Spleen (tissue), 11 donors: ENCODE measurements around the gene GNL3. TPM values are rescaled to one million over a fixed set of nuclear protein-coding genes. Genes with fewer than 3 reads are reported as not detected.

Experiments
- DNase-seq: peaks from one replicate; pipeline ENCODE4 v3.0.0-alpha.2; 2020
- H3K27ac ChIP-seq, 8 donors: fragments of 200-600 bp; sonication (generic) in 7 of 8; 1 replicate in 4 of 8; 2 replicates in 4 of 8; pipeline versions ENCODE4 v1.5.0 to v1.8.0; 2016 to 2021; ENCODE audit warnings: inconsistent platforms in 4 of 8, mild to moderate bottlenecking in 4 of 8, moderate library complexity in 1 of 8
- H3K27me3 ChIP-seq, 7 donors: fragments of 200-600 bp; sonication (generic) in 6 of 7; replicated peaks in 1 of 7; 1 replicate in 4 of 7; 2 replicates in 3 of 7; pipeline versions ENCODE4 v1.5.0 to v1.8.0; 2016 to 2021; ENCODE audit warnings: inconsistent platforms in 3 of 7, mild to moderate bottlenecking in 1 of 7
- H3K36me3 ChIP-seq, 6 donors: fragments of 200-600 bp; sonication (generic) in 5 of 6; 1 replicate in 4 of 6; 2 replicates in 2 of 6; pipeline versions ENCODE4 v1.5.0 to v1.8.0; 2016 to 2021; ENCODE audit warnings: inconsistent platforms in 2 of 6
- H3K4me1 ChIP-seq, 6 donors: fragments of 200-600 bp; sonication (generic) in 5 of 6; 1 replicate in 3 of 6; 2 replicates in 3 of 6; pipeline versions ENCODE4 v1.5.0 to v1.8.0; 2016 to 2021; ENCODE audit warnings: inconsistent platforms in 3 of 6
- H3K4me3 ChIP-seq, 8 donors: fragments of 200-600 bp; sonication (generic) in 7 of 8; 1 replicate in 4 of 8; 2 replicates in 4 of 8; pipeline versions ENCODE4 v1.5.0 to v1.8.0; 2016 to 2021; ENCODE audit warnings: inconsistent platforms in 4 of 8, mild to moderate bottlenecking in 4 of 8, moderate library complexity in 2 of 8
- H3K9me3 ChIP-seq, 8 donors: fragments of 200-600 bp; sonication (generic) in 7 of 8; 1 replicate in 4 of 8; 2 replicates in 4 of 8; pipeline versions ENCODE4 v1.5.0 to v1.8.0; 2016 to 2021; ENCODE audit warnings: inconsistent platforms in 4 of 8
- POLR2A ChIP-seq, 3 donors: fragments of 450-650 bp; IDR thresholded peaks; one replicate each; pipeline ENCODE4 v1.5.1; 2017; ENCODE audit warnings: antibody characterized with exemption in 3 of 3, mild to moderate bottlenecking in 1 of 3
- POLR2AphosphoS5 ChIP-seq, 3 donors: sonication (generic); formaldehyde crosslinking; IDR thresholded peaks; one replicate each; pipeline ENCODE4 v1.5.1; 2017; ENCODE audit warnings: antibody characterized with exemption in 3 of 3
- WGBS, 5 donors: extraction: QIAGEN DNeasy Blood & Tissue Kit in 3 of 5; methylation state at CpG; one replicate each; pipeline versions ENCODE4 v1.1.5 to v1.1.7; 2013 to 2018; 5-methylcytosine and 5-hydroxymethylcytosine counted together
- intact Hi-C: fragments of 100-400 bp; cut with DNase I; formaldehyde crosslinking; loops from one replicate; pipeline ENCODE4 v1.15.0; 2023; ENCODE audit warnings: low total_unique reads
- polyA plus RNA-seq, 3 donors: library from polyadenylated mRNA; stranded (reverse); fragments of 200-250 nt; gene quantifications; one replicate each; pipeline ENCODE4 v1.2.1, GENCODE V29; 2013
- total RNA-seq, 7 donors: library from RNA; depleted of rRNA in 3 of 7; stranded (reverse); fragments of >200 nt in 3 of 7; fragmentation: NEBNext Ultra II Directional in 4 of 7; extraction: Animal tissue kit (Norgen Biotek cat#: 25700) in 4 of 7; gene quantifications; one replicate each; pipeline versions ENCODE4 v1.1.0 to v1.2.1, GENCODE V29; 2016 to 2021
- TF ChIP-seq, protein P1 (sequence below), 11 experiments: fragments of 200-600 bp in 7 of 11; fragments of 450-650 bp in 4 of 11; sonication (generic) in 4 of 11; IDR thresholded peaks in 8 of 11; conservative IDR thresholded peaks in 3 of 11; 1 replicate in 7 of 11; 2 replicates in 4 of 11; pipeline versions ENCODE4 v1.4.0 to v1.8.0; 2016 to 2021; ENCODE audit warnings: antibody characterized with exemption in 11 of 11, inconsistent platforms in 4 of 11, mild to moderate bottlenecking in 1 of 11
- donor health status: healthy with polysubstance abuse.
- donor health status: DM: no; HTN: no; CAD: no; lungs with moderate emphysema.
- donor health status: DM: no; HTN: no; CAD: no.
- donor health status: Bipolar disorder and iron deficiency.
- donor health status: healthy.
- donor health status: DM: no; HTN: no; CAD: no.
- donor health status: DM: yes; HTN: yes; CAD: no.

Gene GNL3
- total and polyA plus RNA-seq, 10 donors = 49.8 to 87.8 (median 67.7) TPM

DNA sequence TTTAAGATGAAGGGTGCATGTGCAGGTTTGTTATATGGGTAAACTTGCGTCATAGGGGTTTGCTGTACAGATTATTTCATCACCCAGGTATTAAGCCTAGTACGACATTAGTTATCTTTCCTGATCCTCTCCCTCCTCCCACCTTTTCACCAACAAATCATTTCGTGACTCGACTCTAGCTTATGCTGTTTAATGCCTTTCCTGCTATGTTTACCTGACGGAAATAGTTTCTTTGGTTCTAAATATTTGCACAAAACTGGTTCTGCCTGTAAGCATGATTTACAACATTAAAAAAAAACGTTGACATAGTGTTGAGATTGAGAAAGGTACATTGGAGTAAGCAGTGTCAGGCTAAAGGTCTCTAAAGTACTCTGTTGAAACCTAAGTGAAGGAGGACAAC is 2.4 kb downstream of the GNL3 start:
- TF ChIP-seq, protein P1, sequence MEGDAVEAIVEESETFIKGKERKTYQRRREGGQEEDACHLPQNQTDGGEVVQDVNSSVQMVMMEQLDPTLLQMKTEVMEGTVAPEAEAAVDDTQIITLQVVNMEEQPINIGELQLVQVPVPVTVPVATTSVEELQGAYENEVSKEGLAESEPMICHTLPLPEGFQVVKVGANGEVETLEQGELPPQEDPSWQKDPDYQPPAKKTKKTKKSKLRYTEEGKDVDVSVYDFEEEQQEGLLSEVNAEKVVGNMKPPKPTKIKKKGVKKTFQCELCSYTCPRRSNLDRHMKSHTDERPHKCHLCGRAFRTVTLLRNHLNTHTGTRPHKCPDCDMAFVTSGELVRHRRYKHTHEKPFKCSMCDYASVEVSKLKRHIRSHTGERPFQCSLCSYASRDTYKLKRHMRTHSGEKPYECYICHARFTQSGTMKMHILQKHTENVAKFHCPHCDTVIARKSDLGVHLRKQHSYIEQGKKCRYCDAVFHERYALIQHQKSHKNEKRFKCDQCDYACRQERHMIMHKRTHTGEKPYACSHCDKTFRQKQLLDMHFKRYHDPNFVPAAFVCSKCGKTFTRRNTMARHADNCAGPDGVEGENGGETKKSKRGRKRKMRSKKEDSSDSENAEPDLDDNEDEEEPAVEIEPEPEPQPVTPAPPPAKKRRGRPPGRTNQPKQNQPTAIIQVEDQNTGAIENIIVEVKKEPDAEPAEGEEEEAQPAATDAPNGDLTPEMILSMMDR (IDR thresholded peaks at IDR 0.05 in 8 of 11, conservative IDR thresholded peaks at IDR 0.05 in 3 of 11) = no peak
- TF ChIP-seq POLR2AphosphoS5 (IDR thresholded peaks at IDR 0.05) (no peak), POLR2A (IDR thresholded peaks at IDR 0.05) (no peak)
- no peak for DNase-seq
- intact Hi-C loops = no loop called here
- 74 to 91% (median 83%) methylated on average over 6 of the region's 6 CpGs for WGBS, 5 donors
- H3K27ac ChIP-seq = no peak overlapping the region
- no peaks in the 10 kb centered on the region for H3K9me3 ChIP-seq
- peaks cover 21 to 57% (median 39%) of the 10 kb centered on the region in 6 donors for H3K4me1 ChIP-seq
- H3K36me3 ChIP-seq = peaks cover 6 to 66% (median 61%) of the 10 kb centered on the region in 6 donors
- no peak overlapping the region for H3K4me3 ChIP-seq
- no peaks in the 10 kb centered on the region for H3K27me3 ChIP-seq

DNA sequence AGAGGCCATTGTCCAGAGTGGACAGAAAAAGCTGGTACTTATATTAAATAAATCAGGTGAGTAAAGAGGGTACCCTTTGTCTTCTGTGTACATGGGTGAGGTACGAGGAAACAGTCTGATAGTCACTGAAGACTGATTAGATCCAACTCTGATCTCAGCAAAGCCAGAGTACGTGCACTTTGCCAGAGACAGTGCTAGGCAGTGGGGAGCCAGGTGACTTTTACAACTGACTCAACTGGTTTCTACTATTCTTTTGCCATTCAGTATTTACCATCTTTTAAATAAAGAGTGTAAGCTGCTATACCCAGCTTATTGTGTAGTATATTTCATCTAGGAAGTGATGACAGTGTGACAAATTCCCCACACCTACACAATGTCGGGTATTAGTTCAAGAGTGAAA is 3.3 kb downstream of the GNL3 start:
- peaks cover 18 to 48% (median 30%) of the 10 kb centered on the region in 6 donors for H3K4me1 ChIP-seq
- WGBS, 5 donors = 82 to 93% (median 88%) methylated on average over 3 of the region's 3 CpGs
- H3K36me3 ChIP-seq = peaks cover 6 to 75% (median 69%) of the 10 kb centered on the region in 6 donors
- TF ChIP-seq, protein P1 (IDR thresholded peaks at IDR 0.05 in 8 of 11, conservative IDR thresholded peaks at IDR 0.05 in 3 of 11) = no peak
- DNase-seq = no peak
- intact Hi-C loops = no loop called here
- no peaks in the 10 kb centered on the region for H3K27me3 ChIP-seq
- no peak overlapping the region for H3K27ac ChIP-seq
- no peaks in the 10 kb centered on the region for H3K9me3 ChIP-seq
- H3K4me3 ChIP-seq = no peak overlapping the region

DNA sequence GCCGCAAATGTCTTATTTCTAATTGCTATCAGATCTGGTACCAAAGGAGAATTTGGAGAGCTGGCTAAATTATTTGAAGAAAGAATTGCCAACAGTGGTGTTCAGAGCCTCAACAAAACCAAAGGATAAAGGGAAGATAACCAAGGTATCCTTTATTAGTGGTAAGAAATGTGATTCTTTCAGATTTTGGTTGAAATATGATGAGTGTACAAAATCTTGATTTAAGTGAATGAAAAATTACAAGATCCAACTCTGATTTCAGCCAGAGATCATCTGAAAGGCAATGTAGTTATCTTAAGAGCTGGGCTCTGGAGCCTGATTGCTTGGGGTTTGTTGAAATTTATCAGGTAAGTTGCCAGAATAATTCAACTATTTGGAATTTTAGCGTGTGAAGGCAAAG is 4.7 kb downstream of the GNL3 start:
- Histone ChIP-seq H3K27me3 (no peaks in the 10 kb centered on the region), H3K36me3 (peaks cover 6 to 89% (median 82%) of the 10 kb centered on the region in 6 donors), H3K4me1 (peaks cover 10 to 37% (median 19%) of the 10 kb centered on the region in 6 donors), H3K4me3 (no peak overlapping the region), H3K9me3 (no peaks in the 10 kb centered on the region), H3K27ac (no peak overlapping the region)
- TF ChIP-seq POLR2A (IDR thresholded peaks at IDR 0.05) = no peak
- no peak for TF ChIP-seq POLR2AphosphoS5 (IDR thresholded peaks at IDR 0.05)
- TF ChIP-seq, protein P1 (IDR thresholded peaks at IDR 0.05 in 8 of 11, conservative IDR thresholded peaks at IDR 0.05 in 3 of 11) = no peak
- intact Hi-C loops = no loop called here
- no peak for DNase-seq
- 92 to 98% (median 95%) methylated on average over 2 of the region's 2 CpGs for WGBS, 5 donors

- peaks cover 0 to 33% (median under 1%) of the 10 kb centered on the region in 6 donors for H3K4me1 ChIP-seq
- DNase-seq = no peak
- no peaks in the 10 kb centered on the region for H3K9me3 ChIP-seq
- TF ChIP-seq POLR2A (IDR thresholded peaks at IDR 0.05) (no peak), POLR2AphosphoS5 (IDR thresholded peaks at IDR 0.05) (no peak)
- TF ChIP-seq, protein P1 (IDR thresholded peaks at IDR 0.05 in 8 of 11, conservative IDR thresholded peaks at IDR 0.05 in 3 of 11) = no peak
- H3K27me3 ChIP-seq = no peaks in the 10 kb centered on the region
- H3K36me3 ChIP-seq = peaks cover 6 to 100% (median 94%) of the 10 kb centered on the region in 6 donors
- no peak overlapping the region for H3K4me3 ChIP-seq
- intact Hi-C loops = no loop called here
- no peak overlapping the region for H3K27ac ChIP-seq
Observed at GRCh38 chr3:52693071-52693470, 7.2 kb downstream of the GNL3 start.
